GM18867 (cell line): ENCODE data around the gene ZNF669.
A peak's percentile ranks its signal among the peaks of the same experiment; 100 is the strongest.

Experiments
- ATAC-seq: cut with Tn5 transposase; IDR thresholded peaks from one replicate; pipeline ENCODE4 v1.9.1; 2021; ENCODE audit warnings: mild to moderate bottlenecking, moderate library complexity; ENCODE audit not compliant: unreplicated experiment

ZNF669 gene

GRCh38 chr1:247111700-247112478, 7.7 kb upstream of the ZNF669 start:
- ATAC-seq, result no peak

DNA sequence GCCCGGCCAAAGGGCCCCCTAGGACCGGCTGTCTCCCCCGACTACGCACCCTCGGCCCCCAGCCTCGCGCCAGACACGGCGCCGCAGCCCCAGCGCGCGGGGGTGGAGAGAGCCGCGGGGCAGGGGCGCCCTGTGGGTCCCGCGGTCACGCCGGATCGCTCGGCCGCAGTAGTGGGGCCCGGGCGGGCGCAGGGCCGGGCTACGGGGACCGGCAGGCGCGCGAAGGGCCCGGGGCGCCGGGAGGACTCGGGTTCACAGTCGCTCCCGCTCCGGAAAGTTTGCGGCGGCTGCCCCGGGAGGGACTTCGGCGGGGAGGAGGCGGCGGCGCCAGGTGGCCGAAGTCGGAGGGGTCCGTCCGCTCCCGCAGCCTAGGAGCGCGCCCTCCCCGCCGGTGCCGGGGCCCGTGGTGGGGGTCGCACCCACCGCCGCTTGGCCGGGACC, 7.1 kb upstream of the ZNF669 start:
- ATAC-seq, result no peak

- no peak for ATAC-seq
Observed at GRCh38 chr1:247110627-247111258, 6.6 kb upstream of the ZNF669 start.

- no peak for ATAC-seq
Observed at GRCh38 chr1:247107694-247108093, 3.5 kb upstream of the ZNF669 start.

DNA sequence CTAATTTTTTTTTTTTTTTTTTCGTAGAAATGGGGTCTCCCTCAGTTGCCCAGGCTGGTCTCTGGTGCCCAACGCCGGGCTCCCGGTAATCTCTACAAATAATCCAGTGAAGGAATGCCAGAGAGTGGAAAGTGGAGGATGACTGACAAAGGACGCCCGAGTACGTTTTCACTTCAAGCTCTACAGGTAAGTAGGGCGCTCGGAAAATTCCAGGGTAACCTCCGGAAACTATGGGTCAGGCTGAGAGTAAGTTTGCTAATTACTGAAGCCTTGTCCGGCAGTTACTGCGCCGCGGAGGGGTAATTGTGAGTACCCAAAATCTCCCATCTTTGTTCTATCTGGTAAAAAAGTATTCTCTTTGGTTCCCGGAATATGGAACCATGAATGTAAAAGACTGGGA, 1.8 kb upstream of the ZNF669 start:
- no peak for ATAC-seq

GRCh38 chr1:247104965-247105364, 809 bp upstream of the ZNF669 start:
- no peak for ATAC-seq

DNA sequence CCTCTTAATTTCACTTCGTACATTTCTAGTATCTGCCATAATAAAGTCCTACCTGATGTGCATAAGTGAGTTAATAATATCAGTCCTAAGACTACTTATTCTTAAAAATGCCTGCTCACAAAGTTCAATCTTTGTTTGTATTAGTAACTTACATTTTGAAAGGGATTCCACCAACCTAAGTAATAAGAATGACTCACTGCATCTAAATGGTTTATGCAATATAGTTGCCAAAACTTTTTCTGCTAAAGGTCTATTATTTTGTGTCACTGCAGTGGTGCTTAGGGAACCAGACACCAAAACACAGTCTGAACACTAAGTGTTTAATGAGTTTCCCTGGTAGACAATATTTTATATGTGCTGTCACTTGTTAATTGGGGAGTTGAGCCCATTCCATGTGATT, 1.8 kb downstream of the ZNF669 start:
- no peak for ATAC-seq

DNA sequence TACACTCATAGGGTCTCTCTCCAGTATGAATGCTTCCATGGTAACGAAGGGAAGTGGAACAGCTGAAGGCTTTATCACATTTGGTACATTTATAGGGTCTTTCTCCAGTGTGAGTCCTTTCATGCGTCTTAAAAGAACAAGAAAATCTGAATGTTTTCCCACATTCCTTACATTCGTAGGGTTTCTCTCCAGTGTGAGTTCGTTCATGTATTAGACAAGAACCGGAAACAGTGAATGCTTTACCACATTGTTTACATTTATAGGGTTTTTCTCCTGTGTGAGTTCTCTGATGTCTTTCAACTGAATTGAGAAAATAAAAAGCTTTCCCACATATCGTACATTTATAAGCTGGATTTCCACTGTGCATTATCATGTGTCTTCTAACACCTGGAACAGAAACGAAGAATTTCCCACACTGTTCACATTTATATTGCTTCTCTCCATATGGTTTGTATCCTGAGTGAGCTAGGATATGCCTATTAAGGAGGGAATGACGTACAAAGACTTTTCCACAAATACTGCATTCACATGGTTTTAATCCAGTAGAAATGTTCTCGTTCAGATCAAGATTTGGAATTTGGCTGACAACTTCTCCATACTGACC, 3.4 kb downstream of the ZNF669 start:
- no peak for ATAC-seq

- ATAC-seq, result no peak
Observed at GRCh38 chr1:247096958-247097357, 7.2 kb downstream of the ZNF669 start.

DNA sequence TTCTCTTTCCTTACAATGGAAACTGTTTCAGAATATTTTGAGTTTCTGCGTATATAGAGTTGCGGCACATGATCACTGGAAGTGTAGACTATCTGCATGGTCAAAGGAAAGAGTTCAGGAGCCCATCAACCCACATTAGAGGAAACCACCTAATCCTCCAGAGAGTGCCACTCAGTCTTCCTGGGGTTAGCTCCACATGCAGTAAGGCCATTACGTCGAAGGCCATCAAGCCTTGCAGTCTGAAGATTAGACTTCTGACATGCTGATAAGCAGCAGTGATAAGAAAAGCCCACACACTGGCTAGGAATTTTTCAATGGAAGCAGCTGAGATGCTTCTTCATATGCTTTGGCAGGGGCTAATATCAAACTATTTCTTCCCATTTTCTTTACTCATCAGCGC, 7.6 kb downstream of the ZNF669 start:
- ATAC-seq, result no peak

- ATAC-seq, result no peak
Observed at GRCh38 chr1:247096112-247096511, 8.0 kb downstream of the ZNF669 start.

DNA sequence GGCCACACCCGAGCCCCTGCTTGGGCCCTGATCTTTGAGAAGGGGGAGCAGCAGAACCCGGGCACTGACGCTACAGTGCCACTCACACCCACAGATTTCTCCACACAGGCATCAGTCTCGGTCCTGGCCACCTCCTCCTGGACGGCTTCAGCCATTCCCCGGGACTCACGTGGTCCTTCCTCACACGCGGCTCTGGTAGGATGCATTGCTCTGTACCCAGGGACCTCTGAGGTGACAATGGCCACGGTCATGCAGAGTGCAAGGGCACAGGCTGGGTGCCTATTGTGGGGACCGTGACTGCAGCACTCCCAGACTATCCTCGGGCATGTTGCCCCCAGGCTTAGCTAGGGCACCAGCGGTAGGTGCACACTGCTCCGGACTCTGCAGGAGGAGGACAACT, 13.7 kb downstream of the ZNF669 start:
- ATAC-seq, result no peak

GRCh38 chr1:247089616-247090375, 14.4 kb downstream of the ZNF669 start:
- no peak for ATAC-seq

DNA sequence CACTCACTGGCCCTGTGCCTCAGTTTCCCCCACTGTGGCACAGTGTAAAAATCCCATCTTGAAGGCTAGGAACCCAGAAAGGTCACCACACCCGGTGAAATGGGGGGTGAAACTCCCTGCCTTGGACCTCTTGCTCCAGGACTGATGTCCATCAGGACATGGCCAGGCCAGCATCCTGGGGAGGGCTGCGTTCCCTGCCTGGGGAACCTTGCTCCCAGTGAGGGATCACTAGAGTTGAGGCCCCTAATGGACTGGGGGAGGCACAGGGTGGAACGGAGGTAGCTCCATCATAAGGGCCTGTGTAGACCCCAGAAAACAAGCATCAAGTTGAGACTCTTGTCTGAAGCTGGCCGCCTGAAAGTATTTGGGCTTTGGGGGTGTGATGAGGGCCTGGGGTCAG, 15.2 kb downstream of the ZNF669 start:
- ATAC-seq, result no peak

DNA sequence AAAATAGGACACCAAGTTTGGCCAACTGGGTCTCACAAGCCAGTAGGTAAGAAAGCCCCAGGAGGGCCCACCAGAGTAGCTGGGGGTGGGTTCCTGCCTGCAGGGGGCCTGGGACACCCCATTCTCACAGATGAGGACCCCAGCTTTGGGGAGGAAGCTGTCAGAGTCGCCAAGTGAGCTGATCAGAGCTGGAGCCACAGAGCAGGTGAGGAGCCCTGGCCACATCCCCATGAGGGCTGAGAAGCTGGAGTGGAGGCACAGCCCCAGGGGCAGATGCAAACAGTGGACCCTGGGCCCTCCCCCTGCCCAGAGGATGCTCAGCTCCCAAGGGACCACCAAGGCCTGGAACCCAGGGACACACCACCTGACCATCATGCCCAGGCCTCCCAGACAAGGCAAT, 16.9 kb downstream of the ZNF669 start:
- no peak for ATAC-seq

DNA sequence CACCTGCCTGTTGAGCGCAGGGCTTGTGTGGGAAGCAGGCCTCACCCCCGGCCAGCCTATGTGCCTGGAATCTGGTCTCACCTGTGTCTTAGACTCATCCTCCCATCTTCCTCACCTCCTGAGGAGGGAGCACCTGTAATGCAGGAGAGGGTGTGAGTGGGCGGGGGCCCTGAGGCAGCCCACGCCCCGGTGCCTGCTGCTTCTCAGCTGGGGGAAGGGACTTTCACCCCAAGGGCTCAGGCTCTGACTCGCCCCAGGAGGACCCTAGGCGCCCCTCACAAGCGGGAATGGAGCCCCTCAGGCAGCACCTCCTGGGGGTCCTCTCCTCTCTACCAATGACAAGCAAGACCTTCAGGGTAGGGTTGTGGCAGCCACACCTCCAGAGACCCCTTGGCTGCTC, 18.8 kb downstream of the ZNF669 start:
- ATAC-seq, result no peak

GRCh38 chr1:247084771-247085170, 19.4 kb downstream of the ZNF669 start:
- no peak for ATAC-seq

DNA sequence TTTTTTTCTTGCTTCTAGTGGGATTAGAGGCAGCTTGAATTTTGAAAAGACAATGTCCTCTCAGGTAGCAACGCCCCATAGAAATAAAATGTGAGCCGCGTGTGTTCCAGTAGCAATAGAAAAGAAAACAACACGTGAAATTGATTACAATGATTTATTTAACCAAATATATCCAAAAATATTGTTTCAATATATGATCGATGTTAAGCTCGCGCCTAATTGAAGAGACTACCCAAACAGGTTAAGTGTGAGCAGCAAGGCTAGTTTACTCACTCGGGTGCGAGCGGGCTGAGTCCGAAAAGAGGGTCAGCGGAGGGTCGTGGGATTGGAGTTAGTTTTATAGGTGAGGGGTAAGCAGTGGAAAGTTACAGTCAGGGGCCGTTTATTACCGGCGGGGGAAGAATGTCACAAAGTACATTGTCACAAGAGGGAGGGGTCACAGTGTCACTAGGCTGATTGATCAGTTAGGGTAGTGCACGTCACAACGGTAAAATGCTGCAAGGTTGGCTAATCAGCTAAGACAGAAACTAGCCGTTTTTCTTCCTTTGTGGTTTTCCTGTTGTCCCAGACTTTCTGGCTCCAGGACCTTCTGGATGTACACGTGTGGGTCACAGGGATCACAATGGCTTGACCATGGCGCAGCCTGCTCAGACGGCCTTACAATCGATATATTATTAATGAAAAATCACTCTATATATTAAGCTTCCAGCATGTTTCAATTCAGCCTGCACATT, 24.8 kb downstream of the ZNF669 start:
- no peak for ATAC-seq

DNA sequence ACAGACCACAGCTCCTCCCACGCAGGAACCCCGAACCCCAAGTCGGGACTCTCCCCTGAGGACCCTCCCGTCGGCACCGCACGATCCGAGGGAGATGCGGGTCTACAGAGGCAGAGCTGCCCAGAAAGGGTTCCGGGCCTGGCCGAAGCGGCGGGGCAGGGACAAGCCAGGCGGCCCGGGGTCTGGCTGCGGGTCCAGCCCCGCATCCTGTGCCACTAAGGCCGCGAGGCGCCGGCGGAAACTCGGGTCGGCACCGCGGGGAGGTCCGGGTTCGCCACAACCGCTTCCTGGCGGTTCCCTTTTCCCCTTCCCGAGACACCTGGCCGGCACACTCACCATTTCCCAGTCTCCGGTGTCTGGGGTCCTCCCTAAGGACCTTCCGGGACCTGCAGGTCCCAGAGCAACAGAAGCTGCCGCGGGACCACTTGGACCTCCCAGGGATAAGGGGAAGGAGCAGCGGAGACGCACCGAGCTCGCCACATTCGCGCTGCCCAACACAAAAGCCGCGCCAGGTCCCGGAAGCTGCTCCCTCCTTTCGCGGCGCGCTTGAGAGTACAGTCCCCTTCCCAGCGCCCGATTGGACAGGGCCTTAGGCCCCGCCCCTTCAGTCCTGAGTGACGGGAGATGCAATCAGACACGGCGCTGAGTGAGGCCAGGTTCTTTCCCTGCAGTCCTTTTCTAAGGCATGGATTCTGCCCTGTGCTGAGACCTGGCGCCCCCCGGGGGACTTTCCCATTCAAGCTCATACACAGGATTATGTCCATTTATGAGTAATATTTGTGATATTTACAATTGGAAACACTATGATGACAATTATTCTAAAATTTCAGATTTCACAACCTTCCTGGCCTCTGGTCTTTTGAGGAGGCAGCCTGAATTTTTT, 25.7 kb downstream of the ZNF669 start, which contains the start of gene ZNF670:
TSS of gene ZNF670 (minus strand) at position 554 of the 883 bp plus-strand sequence. CDS start at position 339, 215 bp downstream.
- ATAC-seq, result peak; percentile 100

DNA sequence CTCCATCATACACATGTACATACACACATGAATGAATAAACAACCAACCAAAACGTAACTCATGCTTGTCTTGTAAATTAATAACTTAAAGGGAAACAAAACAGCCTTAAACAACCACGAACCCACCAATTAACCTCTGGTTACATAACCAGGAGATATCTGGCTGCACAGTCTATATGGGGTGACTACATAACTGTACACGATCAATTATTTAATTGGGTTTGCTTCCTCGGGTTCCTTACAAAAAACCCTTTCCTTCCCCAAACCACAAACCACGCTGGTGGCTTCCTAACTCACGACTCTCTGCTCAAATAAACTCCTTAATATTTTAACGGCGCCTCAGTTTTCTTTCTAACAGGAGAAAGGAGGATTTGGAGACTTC, 26.3 kb downstream of the ZNF669 start:
- peak; percentile 1 for ATAC-seq
